B cell (primary cell): ENCODE data around the gene ATXN7L2. TPM values are rescaled to one million over a fixed set of nuclear protein-coding genes. Genes with fewer than 3 reads are reported as not detected.
"Not testable (repeated sequence)": the region's sequence is repeated elsewhere in the genome, so short reads cannot be mapped to it uniquely, and the experiment has no call there.

Source experiments
- ATAC-seq: fragments of 200-7000 bp; cut with Tn5 transposase; one replicate; pipeline ENCODE4 v1.10.0; 2021; ENCODE audit warnings: low read depth, mild to moderate bottlenecking, moderate number of reproducible peaks, moderate library complexity
- CTCF ChIA-PET: fragments of 350-600 bp; sonication (Branson Sonifier 250); formaldehyde crosslinking; loops from one replicate; lab custom pipeline; 2021; ENCODE audit warnings: antibody characterized with exemption, inconsistent platforms; lab: Charles Lee
- POLR2A ChIA-PET: fragments of 350-600 bp; sonication (Branson Sonifier 250); formaldehyde crosslinking; loops from one replicate; lab custom pipeline; 2021; ENCODE audit warnings: antibody characterized with exemption; lab: Charles Lee
- DNase-seq: peaks from one replicate; pipeline ENCODE4 v3.0.0; 2013
- H2AFZ ChIP-seq: 2 replicates; pipeline ENCODE4 v1.6.1; 2012; ENCODE audit warnings: mild to moderate bottlenecking, low read depth, low read length; ENCODE audit not compliant: insufficient read depth, poor library complexity, severe bottlenecking
- H3K27ac ChIP-seq, 2 donors: 1 replicate in 1 of 2; 2 replicates in 1 of 2; pipeline ENCODE4 v1.5.1; 2012 to 2013; ENCODE audit warnings: low read length in 2 of 2, mild to moderate bottlenecking in 2 of 2, moderate library complexity in 1 of 2
- H3K27me3 ChIP-seq, 4 experiments: fragments of 200-600 bp in 1 of 4; sonication (generic) in 1 of 4; replicated peaks in 1 of 4; 1 replicate in 2 of 4; 2 replicates in 2 of 4; pipeline versions ENCODE4 v1.6.1 to v1.7.0; 2013 to 2016; ENCODE audit warnings: low read length in 3 of 4, mild to moderate bottlenecking in 2 of 4, mixed read lengths in 1 of 4, moderate library complexity in 1 of 4; ENCODE audit not compliant: insufficient read depth in 4 of 4, control insufficient read depth in 3 of 4; ENCODE audit errors: control extremely low read depth in 1 of 4
- H3K36me3 ChIP-seq, 2 experiments: replicated peaks in 1 of 2; 1 replicate in 1 of 2; 2 replicates in 1 of 2; pipeline versions ENCODE4 v1.6.1 to v1.7.1; 2013; ENCODE audit warnings: low read length in 1 of 2; ENCODE audit not compliant: insufficient read depth in 2 of 2, control insufficient read depth in 1 of 2; ENCODE audit errors: control extremely low read depth in 1 of 2, extremely low read depth in 1 of 2
- H3K4me1 ChIP-seq, 2 donors: fragments of 200-600 bp in 1 of 2; sonication (generic) in 1 of 2; 1 replicate in 1 of 2; 2 replicates in 1 of 2; pipeline versions ENCODE4 v1.5.1 to v1.6.1; 2013 to 2017; ENCODE audit warnings: low read length in 2 of 2; ENCODE audit not compliant: control insufficient read depth in 2 of 2, insufficient read depth in 2 of 2
- H3K4me2 ChIP-seq: replicated peaks from 2 replicates; pipeline ENCODE3; 2012; ENCODE audit warnings: mild to moderate bottlenecking, low read depth, low read length; ENCODE audit not compliant: poor library complexity, severe bottlenecking
- H3K4me3 ChIP-seq, 5 experiments: fragments of 200-600 bp in 1 of 5; sonication (generic) in 1 of 5; 1 replicate in 3 of 5; 2 replicates in 2 of 5; pipeline versions ENCODE4 v1.5.1 to v1.7.0; 2011 to 2016; ENCODE audit warnings: low read length in 4 of 5, mild to moderate bottlenecking in 4 of 5, low read depth in 2 of 5, control low read depth in 1 of 5, moderate library complexity in 1 of 5; ENCODE audit not compliant: insufficient read depth in 1 of 5; ENCODE audit errors: control extremely low read depth in 1 of 5, extremely low read depth in 1 of 5
- H3K79me2 ChIP-seq: fragments of 200-600 bp; sonication (generic); one replicate; pipeline ENCODE4 v1.6.0; 2016; ENCODE audit warnings: low read length; ENCODE audit not compliant: control insufficient read depth, insufficient read depth
- H3K9ac ChIP-seq: fragments of 200-600 bp; sonication (generic); 2 replicates; pipeline ENCODE4 v1.6.1; 2017; ENCODE audit warnings: mild to moderate bottlenecking, low read length, moderate library complexity
- H3K9me3 ChIP-seq, 3 donors: one replicate each; pipeline versions ENCODE4 v1.6.1 to v1.7.1; 2013; ENCODE audit warnings: low read length in 2 of 3; ENCODE audit not compliant: control insufficient read depth in 2 of 3, insufficient read depth in 1 of 3; ENCODE audit errors: control extremely low read depth in 1 of 3
- H4K20me1 ChIP-seq: 2 replicates; pipeline ENCODE4 v1.6.0; 2012; ENCODE audit warnings: mild to moderate bottlenecking, low read length; ENCODE audit not compliant: insufficient read depth, control insufficient read depth, poor library complexity, severe bottlenecking
- H3K27ac Mint-ChIP-seq: one replicate; pipeline ENCODE4 v1.8.0; 2021; ENCODE audit warnings: mixed read lengths
- H3K27me3 Mint-ChIP-seq: one replicate; pipeline ENCODE4 v1.8.0; 2021; ENCODE audit warnings: mixed read lengths
- H3K4me1 Mint-ChIP-seq: one replicate; pipeline ENCODE4 v1.8.0; 2021; ENCODE audit warnings: mixed read lengths
- H3K4me3 Mint-ChIP-seq: one replicate; pipeline ENCODE4 v1.8.0; 2021; ENCODE audit warnings: mixed read lengths
- H3K9me3 Mint-ChIP-seq: one replicate; pipeline ENCODE4 v1.8.0; 2022; ENCODE audit warnings: mixed read lengths; ENCODE audit not compliant: insufficient read depth
- CTCF ChIP-seq: fragments of 200-600 bp; IDR thresholded peaks from one replicate; pipeline ENCODE4 v1.8.0; 2022; ENCODE audit warnings: antibody characterized with exemption, mild to moderate bottlenecking
- EZH2 ChIP-seq: IDR thresholded peaks from 2 replicates; pipeline ENCODE4 v1.6.1; 2012; ENCODE audit warnings: borderline replicate concordance, low read depth, mild to moderate bottlenecking, moderate library complexity, low read length; ENCODE audit not compliant: insufficient read depth, poor library complexity, severe bottlenecking
- WGBS: methylation state at CpG from one replicate; pipeline ENCODE4 v1.1.5; 2013; ENCODE audit warnings: missing lambda C conversion rate; ENCODE audit not compliant: insufficient coverage; 5-methylcytosine and 5-hydroxymethylcytosine counted together
- intact Hi-C: fragments of 100-400 bp; cut with micrococcal nuclease; formaldehyde crosslinking; loops from one replicate; pipeline ENCODE4 v1.10.0; 2022
- polyA plus RNA-seq: library from polyadenylated mRNA; depleted of rRNA; stranded (reverse); fragments of >200 nt; gene quantifications from 2 replicates; pipeline ENCODE4 v1.2.3, GENCODE V29; 2012
- total RNA-seq, 2 donors: library from RNA; stranded (reverse); fragments of 120-200 nt in 1 of 2; gene quantifications; 1 replicate in 1 of 2; 2 replicates in 1 of 2; pipeline versions ENCODE4 v1.2.3 to v1.2.4, GENCODE V29; 2013 to 2022

The ATXN7L2 gene
- total and polyA plus RNA-seq, 2 donors (not counting 1 experiment from before 2014, with no cell fraction given): 10.9 to 12.4 TPM

GRCh38 chr1:109473284-109474057 lies 10.2 kb upstream of the ATXN7L2 start:
- H3K79me2 ChIP-seq, H3K27ac Mint-ChIP-seq, CTCF ChIA-PET, H3K9me3 Mint-ChIP-seq, H3K36me3 ChIP-seq, H3K27ac ChIP-seq, H3K4me1 Mint-ChIP-seq, H3K4me1 ChIP-seq, H2AFZ ChIP-seq, H3K4me2 ChIP-seq, intact Hi-C loops, H3K4me3 ChIP-seq, DNase-seq, H4K20me1 ChIP-seq, H3K9me3 ChIP-seq, H3K9ac ChIP-seq, H3K4me3 Mint-ChIP-seq, ATAC-seq: not testable (repeated sequence)
- H3K27me3 ChIP-seq: peaks cover 0 to 67% (median 37%) of the 10 kb centered on the region in 4 experiments
- POLR2A ChIA-PET: interaction anchor here (0.7 kb wide), 1 partner anchor 10 kb away, joined by 3 read pairs; the partner anchor contains the start of gene ATXN7L2
- peaks cover 65% of the 10 kb centered on the region for H3K27me3 Mint-ChIP-seq
- 88% methylated on average over 9 of the region's 12 CpGs for WGBS

GRCh38 chr1:109474697-109475096 lies 9.0 kb upstream of the ATXN7L2 start:
- Histone ChIP-seq H4K20me1 (no peaks in the 10 kb centered on the region), H3K27ac (no peak overlapping the region), H3K4me1 (no peaks in the 10 kb centered on the region), H3K4me2 (no peak overlapping the region), H3K9ac (no peak overlapping the region), H3K79me2 (no peaks in the 10 kb centered on the region), H3K27me3 (peaks cover 0 to 71% (median 31%) of the 10 kb centered on the region in 4 experiments), H2AFZ (no peak overlapping the region), H3K9me3 (peaks cover 0 to 5% (median 0%) of the 10 kb centered on the region in 3 donors), H3K36me3 (no peaks in the 10 kb centered on the region), H3K4me3 (no peak overlapping the region)
- no peak for DNase-seq
- POLR2A ChIA-PET: no interaction called here
- Mint-ChIP-seq H3K27me3 (peaks cover 74% of the 10 kb centered on the region), H3K4me3 (no peak overlapping the region), H3K9me3 (no peaks in the 10 kb centered on the region), H3K4me1 (no peaks in the 10 kb centered on the region), H3K27ac (no peak overlapping the region)
- CTCF ChIA-PET: no interaction called here
- ATAC-seq: no peak
- TF ChIP-seq CTCF (no peak), EZH2 (no peak)
- WGBS: 47% methylated on average over 1 of the region's 1 CpG
- intact Hi-C loops: no loop called here
